Large intestine (tissue), 3 donors: ENCODE results near the gene C17orf78. TPM values are rescaled to one million over a fixed set of nuclear protein-coding genes. Genes with fewer than 3 reads are reported as not detected.

Source experiments
- DNase-seq, 2 donors: peaks; one replicate each; pipeline versions ENCODE4 v3.0.0 to v3.0.0-alpha.2; 2013
- H3K27ac ChIP-seq: one replicate; pipeline ENCODE4 v1.5.1; 2013; ENCODE audit warnings: low read length
- H3K27me3 ChIP-seq: 2 replicates; pipeline ENCODE4 v1.6.1; 2013; ENCODE audit warnings: low read length; ENCODE audit not compliant: control insufficient read depth, insufficient read depth
- H3K36me3 ChIP-seq: 2 replicates; pipeline ENCODE4 v1.6.1; 2013; ENCODE audit warnings: low read length; ENCODE audit not compliant: control insufficient read depth, insufficient read depth
- H3K4me1 ChIP-seq: one replicate; pipeline ENCODE4 v1.6.1; 2013; ENCODE audit warnings: low read length; ENCODE audit not compliant: control insufficient read depth, insufficient read depth
- H3K4me3 ChIP-seq: one replicate; pipeline ENCODE4 v1.5.1; 2013; ENCODE audit warnings: low read length
- H3K9me3 ChIP-seq: one replicate; pipeline ENCODE4 v1.6.1; 2013; ENCODE audit warnings: mild to moderate bottlenecking, low read depth, low read length, moderate library complexity; ENCODE audit not compliant: control insufficient read depth
- WGBS: methylation state at CpG from one replicate; pipeline ENCODE4 v1.1.5; 2013; ENCODE audit warnings: low lambda C conversion rate; ENCODE audit not compliant: insufficient coverage; 5-methylcytosine and 5-hydroxymethylcytosine counted together
- polyA plus RNA-seq: library from polyadenylated mRNA; unstranded; fragments of 120-200 nt; gene quantifications from one replicate; pipeline ENCODE4 v1.2.1, GENCODE V29; 2013

C17orf78 gene
- polyA plus RNA-seq, 1 donor, result 6.0 TPM

GRCh38 chr17:37358098-37358829, 17.5 kb upstream of the C17orf78 start:
- Histone ChIP-seq H3K9me3 (no peaks in the 10 kb centered on the region), H3K4me1 (peaks cover 10% of the 10 kb centered on the region), H3K27me3 (no peaks in the 10 kb centered on the region), H3K4me3 (peak overlapping the region; percentile 97), H3K27ac (peak overlapping the region; percentile 84), H3K36me3 (no peaks in the 10 kb centered on the region)
- DNase-seq, result peak; percentile 35 to 68
- 12% methylated on average over 3 of the region's 21 CpGs for WGBS

- Histone ChIP-seq H3K27me3 (no peaks in the 10 kb centered on the region), H3K9me3 (no peaks in the 10 kb centered on the region), H3K27ac (peak overlapping the region; percentile 84), H3K4me1 (peaks cover 10% of the 10 kb centered on the region), H3K36me3 (no peaks in the 10 kb centered on the region), H3K4me3 (peak overlapping the region; percentile 97)
- DNase-seq, result peak; percentile 91 to 95
- no CpG with 5 or more reads among the region's 88 CpGs for WGBS
Observed at GRCh38 chr17:37358830-37359681, 16.7 kb upstream of the C17orf78 start.

DNA sequence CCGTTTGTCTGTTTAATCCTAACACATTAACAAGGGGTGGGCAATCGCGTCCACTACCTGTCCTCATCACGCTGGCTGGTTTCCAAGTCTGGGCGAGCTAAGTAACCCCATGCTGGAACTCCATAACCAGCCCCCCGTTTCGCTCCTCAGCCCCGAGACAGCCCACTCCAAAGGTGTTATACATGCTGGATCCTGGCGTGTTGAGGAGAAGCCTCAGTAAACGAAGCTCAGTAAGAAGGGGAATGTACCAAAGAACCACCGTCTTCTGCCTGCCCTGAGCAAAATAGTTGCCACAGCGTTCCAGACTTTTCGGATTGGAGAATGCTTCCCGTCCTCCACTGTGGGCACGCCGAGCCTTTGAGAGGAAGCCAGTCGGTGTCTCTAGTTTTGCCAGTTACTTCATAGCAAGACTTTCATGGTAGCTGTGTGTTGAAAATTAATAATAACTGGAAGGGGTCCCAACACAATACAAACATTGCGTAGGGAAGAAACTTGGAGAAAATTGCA, 16.1 kb upstream of the C17orf78 start:
- no peaks in the 10 kb centered on the region for H3K36me3 ChIP-seq
- WGBS, result 60% methylated on average over 1 of the region's 18 CpGs
- peak overlapping the region; percentile 76 for H3K27ac ChIP-seq
- no peaks in the 10 kb centered on the region for H3K9me3 ChIP-seq
- no peak for DNase-seq
- H3K27me3 ChIP-seq, result no peaks in the 10 kb centered on the region
- peaks cover 10% of the 10 kb centered on the region for H3K4me1 ChIP-seq
- peak overlapping the region; percentile 75 for H3K4me3 ChIP-seq

DNA sequence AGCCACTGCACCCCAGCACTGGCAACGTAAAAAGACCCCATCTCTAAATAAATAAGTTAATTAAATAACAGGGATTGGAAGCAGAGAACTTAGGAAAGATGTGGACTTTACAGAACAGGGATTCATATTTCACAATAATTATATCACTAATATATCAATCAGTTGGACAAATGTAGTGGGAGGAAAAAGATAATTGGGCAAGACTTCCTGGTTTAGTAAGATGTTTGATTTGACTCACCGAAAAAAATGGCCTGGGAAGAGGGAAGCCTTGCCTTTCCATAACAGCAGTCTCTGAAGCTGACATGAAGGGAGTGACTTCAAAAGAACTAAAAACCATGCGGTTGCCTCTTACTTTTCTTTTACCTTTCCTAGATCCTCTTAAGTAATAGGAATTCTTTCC, 15.2 kb upstream of the C17orf78 start:
- H3K9me3 ChIP-seq, result no peaks in the 10 kb centered on the region
- peaks cover 10% of the 10 kb centered on the region for H3K4me1 ChIP-seq
- no peak overlapping the region for H3K4me3 ChIP-seq
- no CpG with 5 or more reads among the region's 3 CpGs for WGBS
- no peak overlapping the region for H3K27ac ChIP-seq
- H3K27me3 ChIP-seq, result no peaks in the 10 kb centered on the region
- no peak for DNase-seq
- no peaks in the 10 kb centered on the region for H3K36me3 ChIP-seq

GRCh38 chr17:37361543-37361942, 14.2 kb upstream of the C17orf78 start:
- no peak overlapping the region for H3K27ac ChIP-seq
- peaks cover 10% of the 10 kb centered on the region for H3K4me1 ChIP-seq
- H3K36me3 ChIP-seq, result no peaks in the 10 kb centered on the region
- 79% methylated on average over 3 of the region's 4 CpGs for WGBS
- DNase-seq, result no peak
- no peaks in the 10 kb centered on the region for H3K9me3 ChIP-seq
- no peaks in the 10 kb centered on the region for H3K27me3 ChIP-seq
- H3K4me3 ChIP-seq, result no peak overlapping the region

DNA sequence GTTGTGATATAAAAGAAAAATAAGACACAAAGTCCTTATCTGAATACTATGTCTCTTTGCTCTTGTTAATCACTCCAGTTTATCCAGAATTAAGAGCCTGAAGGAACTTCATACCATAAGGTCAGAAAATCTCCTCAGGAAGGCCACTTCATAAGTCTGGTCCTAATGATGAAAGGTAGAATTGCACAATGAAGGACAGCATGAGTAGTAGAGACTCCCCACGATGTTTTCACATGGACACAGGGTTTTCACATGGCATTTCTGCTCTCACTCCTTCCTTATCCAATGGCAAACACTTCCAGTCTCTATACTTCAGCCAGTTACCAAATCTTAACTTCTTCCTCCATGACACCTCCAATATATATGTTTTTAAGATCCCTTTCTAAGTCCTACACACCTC, 10.2 kb upstream of the C17orf78 start:
- H3K27me3 ChIP-seq, result no peaks in the 10 kb centered on the region
- no peaks in the 10 kb centered on the region for H3K4me1 ChIP-seq
- H3K27ac ChIP-seq, result no peak overlapping the region
- no peaks in the 10 kb centered on the region for H3K9me3 ChIP-seq
- H3K4me3 ChIP-seq, result no peak overlapping the region
- WGBS, result no CpG with 5 or more reads among the region's 1 CpG
- no peaks in the 10 kb centered on the region for H3K36me3 ChIP-seq
- DNase-seq, result no peak

- no peak for DNase-seq
- Histone ChIP-seq H3K9me3 (no peaks in the 10 kb centered on the region), H3K27ac (no peak overlapping the region), H3K4me3 (no peak overlapping the region), H3K4me1 (no peaks in the 10 kb centered on the region), H3K36me3 (no peaks in the 10 kb centered on the region), H3K27me3 (no peaks in the 10 kb centered on the region)
- no CpG with 5 or more reads among the region's 3 CpGs for WGBS
Observed at GRCh38 chr17:37368577-37368976, 7.2 kb upstream of the C17orf78 start.

DNA sequence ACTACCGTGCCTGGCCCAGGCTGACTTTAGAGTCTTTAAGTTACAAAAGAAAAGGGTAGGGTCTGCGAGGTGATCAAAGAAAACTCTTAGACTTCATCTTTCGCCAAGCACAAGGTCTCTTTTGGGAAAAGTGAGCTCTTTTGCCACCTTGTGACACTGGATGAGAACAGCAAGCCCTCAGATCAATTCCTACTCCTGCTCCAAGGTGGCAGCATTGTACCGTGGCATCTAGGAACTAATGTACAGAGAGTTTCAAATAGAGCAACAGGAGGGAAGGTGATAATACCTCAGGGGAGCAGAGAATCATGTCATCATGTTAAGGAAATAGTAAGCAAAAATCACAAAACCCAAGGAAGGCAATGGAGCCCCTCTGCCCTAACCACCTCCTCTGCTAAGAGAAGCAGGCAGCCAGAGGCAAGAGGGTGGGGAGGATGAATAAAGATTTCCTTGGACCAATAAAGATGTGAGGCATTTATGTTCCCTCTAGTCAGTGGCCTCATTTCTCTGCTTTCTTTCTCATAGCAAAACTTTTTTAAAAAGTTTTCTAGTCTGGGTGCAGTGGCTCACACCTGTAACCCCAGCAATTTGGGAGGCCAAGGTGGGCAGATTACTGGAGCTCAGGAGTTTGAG, 2.1 kb upstream of the C17orf78 start:
- peak; percentile 73 to 82 for DNase-seq
- Histone ChIP-seq H3K9me3 (no peaks in the 10 kb centered on the region), H3K27ac (no peak overlapping the region), H3K27me3 (no peaks in the 10 kb centered on the region), H3K36me3 (no peaks in the 10 kb centered on the region), H3K4me3 (no peak overlapping the region), H3K4me1 (peaks cover 6% of the 10 kb centered on the region)
- WGBS, result no CpG with 5 or more reads among the region's 4 CpGs

DNA sequence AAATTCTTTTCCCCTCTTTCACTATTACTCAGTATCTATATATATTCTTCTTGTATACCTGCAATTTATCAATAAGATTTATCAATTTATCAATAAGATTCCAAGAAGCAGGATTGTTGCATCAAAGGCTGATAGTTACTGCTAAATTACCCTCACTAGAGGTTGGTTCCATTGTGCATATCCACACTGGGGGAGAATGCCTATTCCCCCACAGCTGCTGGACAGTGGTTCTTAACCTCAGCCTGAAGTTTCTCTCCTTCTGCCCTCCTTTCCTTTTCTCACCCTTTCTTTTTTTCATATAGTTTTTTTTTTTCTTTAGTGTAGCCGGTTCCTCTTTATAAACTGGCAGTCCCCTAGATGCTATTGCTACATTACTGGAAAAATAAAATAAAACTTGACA, 6.3 kb downstream of the C17orf78 start:
- Histone ChIP-seq H3K9me3 (no peaks in the 10 kb centered on the region), H3K27ac (no peak overlapping the region), H3K4me3 (no peak overlapping the region), H3K36me3 (no peaks in the 10 kb centered on the region), H3K27me3 (no peaks in the 10 kb centered on the region), H3K4me1 (peaks cover 29% of the 10 kb centered on the region)
- 100% methylated on average over 1 of the region's 1 CpG for WGBS
- no peak for DNase-seq

- Histone ChIP-seq H3K27me3 (no peaks in the 10 kb centered on the region), H3K4me3 (no peak overlapping the region), H3K4me1 (peaks cover 41% of the 10 kb centered on the region), H3K9me3 (no peaks in the 10 kb centered on the region), H3K27ac (peak overlapping the region; percentile 58), H3K36me3 (no peaks in the 10 kb centered on the region)
- DNase-seq, result no peak
- 100% methylated on average over 1 of the region's 3 CpGs for WGBS
Observed at GRCh38 chr17:37384560-37385149, 8.9 kb downstream of the C17orf78 start.
